KBM-7 (cell line): ENCODE results near the gene OR52D1.

Source experiments
- DNase-seq: peaks from one replicate; pipeline ENCODE4 v3.0.0-alpha.2; 2015
- in situ Hi-C: fragments of 300-500 bp; cut with MboI; formaldehyde crosslinking; loops from 2 replicates; pipeline ENCODE4 v1.14.3; 2020; ENCODE audit warnings: low sequenced_read_pairs, low pct_unique_long_range_greater_than_20kb, mixed read lengths

Gene OR52D1

GRCh38 chr11:5507933-5508305, 19.4 kb downstream of the OR52D1 start:
- no peak for DNase-seq
- in situ Hi-C loops, result no loop called here

- no peak for DNase-seq
- in situ Hi-C loops, result no loop called here
These were observed 20.1 kb downstream of the OR52D1 start for GRCh38 chr11:5508605-5509004.

- in situ Hi-C loops, result no loop called here
- no peak for DNase-seq
These were observed 21.3 kb downstream of the OR52D1 start, which contains the start of gene UBQLN3 for GRCh38 chr11:5509803-5510202. TSS of gene UBQLN3 (minus strand) at chr11:5509957. CDS start at chr11:5509558, 399 bp downstream.

GRCh38 chr11:5514841-5515240, 26.4 kb downstream of the OR52D1 start:
- DNase-seq, result no peak
- in situ Hi-C loops, result no loop called here

GRCh38 chr11:5516599-5516998, 28.1 kb downstream of the OR52D1 start, which contains the start of gene UBQLNL:
TSS of gene UBQLNL (minus strand) at chr11:5516699. CDS start at chr11:5516441, 258 bp downstream.
- no peak for DNase-seq
- in situ Hi-C loops, result no loop called here

GRCh38 chr11:5521540-5521939, 33.1 kb downstream of the OR52D1 start:
- DNase-seq, result no peak
- in situ Hi-C loops, result no loop called here

- in situ Hi-C loops, result no loop called here
- no peak for DNase-seq
These were observed 33.8 kb downstream of the OR52D1 start for GRCh38 chr11:5522308-5522707.

- DNase-seq, result no peak
- in situ Hi-C loops, result no loop called here
These were observed 36.3 kb downstream of the OR52D1 start for GRCh38 chr11:5524756-5525155.

GRCh38 chr11:5527716-5528115, 39.2 kb downstream of the OR52D1 start:
- in situ Hi-C loops, result no loop called here
- no peak for DNase-seq

GRCh38 chr11:5528495-5528894, 40.0 kb downstream of the OR52D1 start:
- in situ Hi-C loops, result no loop called here
- DNase-seq, result no peak

GRCh38 chr11:5531053-5531831, 42.8 kb downstream of the OR52D1 start:
- DNase-seq, result no peak
- in situ Hi-C loops, result no loop called here

- no peak for DNase-seq
- in situ Hi-C loops, result no loop called here
These were observed 45.6 kb downstream of the OR52D1 start for GRCh38 chr11:5534046-5534445.

GRCh38 chr11:5536482-5536881, 48.0 kb downstream of the OR52D1 start:
- DNase-seq, result no peak
- in situ Hi-C loops, result no loop called here
